Measurements from ENCODE around the gene LRIG1. TPM values are rescaled to one million over a fixed set of nuclear protein-coding genes. Genes with fewer than 3 reads are reported as not detected.

Gene LRIG1
- total and polyA plus RNA-seq, 10 of the 15 experiments (the other 5 are each of a cell fraction or from before 2014, with no cell fraction given) = 0.84 to 16.4 (median 8.1) TPM

DNA sequence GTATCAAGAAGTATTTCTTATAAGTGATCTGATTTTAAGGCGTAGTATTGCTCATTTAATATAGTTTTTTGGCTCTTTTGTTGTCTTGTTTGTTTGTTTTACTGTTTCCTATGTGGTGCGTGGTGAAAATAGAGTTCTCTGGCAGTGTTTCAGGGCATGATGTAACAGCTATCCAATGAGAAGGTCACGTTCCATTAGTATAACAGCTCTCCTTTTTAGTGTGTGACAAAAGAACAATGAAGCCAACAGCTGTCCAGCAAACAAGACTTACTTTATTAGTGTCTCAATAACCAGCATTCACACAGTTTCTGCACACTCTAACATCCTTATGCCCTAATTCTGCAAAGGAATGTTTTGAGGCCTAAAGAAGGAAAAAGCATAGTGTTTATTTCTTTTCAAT, 152.1 kb downstream of the LRIG1 start:
- no TSS peak for BruUV-seq (replicated peaks)
- SMC1A ChIA-PET (ENCODE audit: uncharacterized antibody, unreplicated experiment) = interaction anchor here (1.0 kb wide), 1 partner anchor 473 kb away, joined by 3 read pairs; no protein-coding TSS in a partner anchor
- Histone ChIP-seq H3K27ac (ENCODE audit: control insufficient read depth, insufficient read depth) (no peak overlapping the region), H4K20me1 (ENCODE audit: control insufficient read depth, insufficient read depth) (no peaks in the 10 kb centered on the region), H3K9ac (ENCODE audit: control insufficient read depth, insufficient read depth, low read length) (no peak overlapping the region), H3K4me2 (ENCODE audit: control insufficient read depth, insufficient read depth) (no peak overlapping the region), H3K27me3 (replicated peaks in 1 of 2; ENCODE audit: control insufficient read depth in 2 of 2, insufficient read depth in 2 of 2, low read length in 1 of 2) (no peaks in the 10 kb centered on the region), H3K4me3 (no peak overlapping the region), H3K36me3 (ENCODE audit: control insufficient read depth in 2 of 2, insufficient read depth in 2 of 2, low read length in 1 of 2) (no peaks in the 10 kb centered on the region), H2AFZ (ENCODE audit: control insufficient read depth, low read depth, low read length) (no peak overlapping the region), H3K4me1 (ENCODE audit: control insufficient read depth, insufficient read depth, low read length) (no peaks in the 10 kb centered on the region), H3K79me2 (ENCODE audit: control insufficient read depth, insufficient read depth, low read length) (no peaks in the 10 kb centered on the region), H3K9me3 (replicated peaks; ENCODE audit: control insufficient read depth, insufficient read depth, low read length) (no peaks in the 10 kb centered on the region)
- RAD21 ChIA-PET (ENCODE audit: unreplicated experiment) = no interaction called here
- WGBS (ENCODE audit: insufficient coverage, insufficient replicate concordance, low lambda C conversion rate, missing lambda C conversion rate) = 100% methylated on average over 3 of the region's 3 CpGs
- intact Hi-C loops (cut with micrococcal nuclease; ENCODE audit: unreplicated experiment) (no loop called here), in situ Hi-C loops (cut with MboI) (no loop called here)
- TF ChIP-seq NR2C1 (IDR thresholded peaks at IDR 0.05) (no peak), GABPA (IDR thresholded peaks at IDR 0.05; ENCODE audit: low read depth) (no peak), FOXK2 (IDR thresholded peaks at IDR 0.05) (no peak), ZNF622 (IDR thresholded peaks at IDR 0.05) (no peak), POLR2AphosphoS2 (IDR thresholded peaks at IDR 0.05; ENCODE audit: low read depth, low read length) (no peak), EED (IDR thresholded peaks at IDR 0.05; ENCODE audit: low read depth) (no peak), MXI1 (IDR thresholded peaks at IDR 0.05; ENCODE audit: low read depth, low read length) (no peak), SPI1 (IDR thresholded peaks at IDR 0.05; ENCODE audit: borderline replicate concordance, insufficient read depth, low read depth, low read length) (no peak), YY1 (IDR thresholded peaks at IDR 0.05; ENCODE audit: low read depth, low read length) (no peak), ETV6 (conservative IDR thresholded peaks at IDR 0.05 in 1 of 2, IDR thresholded peaks at IDR 0.05 in 1 of 2; ENCODE audit: borderline replicate concordance in 1 of 2, low read depth in 1 of 2) (no peak), KAT2A (conservative IDR thresholded peaks at IDR 0.05; ENCODE audit: control insufficient read depth, low read depth, low read length) (no peak), HDAC2 (IDR thresholded peaks at IDR 0.05) (no peak), HDAC6 (IDR thresholded peaks at IDR 0.05; ENCODE audit: unreplicated experiment) (no peak), RB1 (IDR thresholded peaks at IDR 0.05; ENCODE audit: borderline replicate concordance) (no peak)
- POLR2A ChIA-PET = no interaction called here
- FAIRE-seq (no peak), ATAC-seq (no peak), DNase-seq (ENCODE audit: low read depth, low spot score) (no peak)
- CTCF ChIA-PET = no interaction called here
